NCI-H774 (cell line): Measurements from ENCODE around the gene ROCK2.
"Not testable (repeated sequence)": the region's sequence is repeated elsewhere in the genome, so short reads cannot be mapped to it uniquely, and the experiment has no call there.

Source experiments
- DNase-seq: peaks from one replicate; lab custom pipeline; 2025; lab: John Stamatoyannopoulos, UW

The ROCK2 gene

GRCh38 chr2:11236335-11236734 lies 108.1 kb downstream of the ROCK2 start:
- DNase-seq = no peak

- no peak for DNase-seq
Observed at GRCh38 chr2:11235583-11235982, 108.9 kb downstream of the ROCK2 start.

GRCh38 chr2:11234309-11234708 lies 110.1 kb downstream of the ROCK2 start:
- DNase-seq = no peak

GRCh38 chr2:11231193-11231592 lies 113.2 kb downstream of the ROCK2 start:
- not testable (repeated sequence) for DNase-seq

GRCh38 chr2:11228692-11229091 lies 115.7 kb downstream of the ROCK2 start:
- no peak for DNase-seq

DNA sequence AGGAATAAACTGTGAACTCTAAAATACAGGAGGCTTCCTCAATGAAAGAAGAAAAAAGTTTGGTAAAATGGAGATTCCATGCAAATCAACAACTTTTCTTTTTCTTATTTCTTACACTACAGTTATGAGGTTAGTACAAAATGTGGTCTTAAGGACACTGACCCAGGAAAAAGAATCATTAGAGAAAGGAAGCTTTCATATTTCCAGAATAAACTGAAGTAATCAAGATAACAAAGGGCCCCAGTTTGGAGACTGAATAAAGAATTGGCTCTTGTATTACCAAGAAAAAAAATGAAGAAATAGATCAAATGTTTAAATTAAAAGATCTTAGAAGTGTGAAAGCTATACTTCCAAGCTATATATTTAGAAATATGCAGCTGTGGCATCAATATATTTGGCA lies 116.8 kb downstream of the ROCK2 start:
- DNase-seq = no peak

DNA sequence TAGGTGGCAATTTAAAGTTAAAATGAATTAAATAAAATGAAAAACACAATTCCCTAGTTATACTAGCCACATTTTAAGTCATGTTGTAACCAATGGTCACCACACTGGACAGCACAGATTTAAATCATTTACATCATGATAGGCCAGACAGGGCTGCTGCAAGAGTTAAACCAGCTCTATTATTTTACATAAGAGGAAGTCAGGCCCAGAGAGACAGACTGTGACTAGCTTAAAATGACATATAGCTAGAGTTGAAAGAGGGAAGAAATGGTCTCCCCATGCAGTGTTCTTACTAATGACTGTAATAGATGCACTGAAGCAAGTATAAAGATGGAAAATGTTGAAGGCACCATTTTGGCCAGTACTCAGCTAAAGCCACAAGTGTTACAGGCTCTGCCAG lies 119.5 kb downstream of the ROCK2 start:
- DNase-seq = no peak

GRCh38 chr2:11222845-11223244 lies 121.6 kb downstream of the ROCK2 start:
- DNase-seq = no peak

DNA sequence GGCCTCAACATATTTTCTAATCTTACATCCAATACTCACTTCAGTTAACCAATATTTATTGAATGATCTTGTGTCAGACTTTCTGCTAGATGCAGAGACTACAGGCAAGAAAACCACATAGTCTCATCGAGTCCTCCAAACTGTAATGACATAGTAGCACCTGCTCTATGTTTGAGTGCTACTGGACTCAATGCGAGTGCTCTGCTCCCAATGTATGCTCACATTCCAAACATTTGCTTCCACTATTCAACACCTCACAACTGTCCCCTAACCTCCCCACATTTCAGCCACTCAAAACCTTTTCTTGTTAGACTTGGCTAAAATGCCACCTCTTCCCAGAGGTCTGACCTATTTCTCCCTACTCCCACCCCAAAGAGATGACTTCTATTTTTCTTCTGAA lies 124.0 kb downstream of the ROCK2 start:
- no peak for DNase-seq

DNA sequence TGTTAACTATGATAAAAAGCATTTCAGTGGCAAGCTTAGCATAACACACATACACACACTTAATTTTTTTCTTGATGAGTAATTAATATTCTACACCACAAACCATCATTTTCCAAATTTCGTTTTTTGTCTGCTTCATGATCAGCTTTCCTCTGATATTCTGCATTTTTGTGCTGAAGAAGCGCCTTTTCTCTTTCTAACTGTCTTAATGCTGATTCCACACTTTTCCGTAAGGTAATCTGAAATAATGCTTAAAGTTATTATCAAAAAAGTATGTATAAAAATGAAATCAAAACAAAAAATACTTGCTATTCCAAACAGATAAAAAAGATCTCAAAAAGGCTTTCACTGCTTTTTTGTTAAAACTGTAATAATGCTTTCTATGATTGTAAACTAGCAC lies 129.0 kb downstream of the ROCK2 start:
- DNase-seq = no peak

GRCh38 chr2:11214770-11215169 lies 129.7 kb downstream of the ROCK2 start:
- no peak for DNase-seq

DNA sequence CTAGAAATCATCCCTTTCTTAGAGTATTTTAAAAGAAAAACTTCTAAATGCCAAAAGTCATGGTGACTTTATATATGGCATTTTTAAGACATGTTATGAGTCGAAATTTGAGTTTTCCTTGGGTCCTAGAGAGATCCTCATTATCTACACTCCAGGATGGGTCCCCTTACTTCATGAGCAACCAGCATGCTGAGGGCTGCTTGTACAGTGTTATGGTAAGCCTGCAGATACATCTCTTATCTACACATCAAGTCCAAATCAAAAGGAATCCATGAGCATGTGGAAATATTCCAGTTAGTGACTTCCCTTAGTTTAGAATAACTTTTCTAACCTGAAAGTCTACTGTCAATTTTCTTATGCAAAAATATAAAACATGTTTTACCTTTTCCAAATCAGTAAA lies 130.5 kb downstream of the ROCK2 start:
- DNase-seq = no peak

DNA sequence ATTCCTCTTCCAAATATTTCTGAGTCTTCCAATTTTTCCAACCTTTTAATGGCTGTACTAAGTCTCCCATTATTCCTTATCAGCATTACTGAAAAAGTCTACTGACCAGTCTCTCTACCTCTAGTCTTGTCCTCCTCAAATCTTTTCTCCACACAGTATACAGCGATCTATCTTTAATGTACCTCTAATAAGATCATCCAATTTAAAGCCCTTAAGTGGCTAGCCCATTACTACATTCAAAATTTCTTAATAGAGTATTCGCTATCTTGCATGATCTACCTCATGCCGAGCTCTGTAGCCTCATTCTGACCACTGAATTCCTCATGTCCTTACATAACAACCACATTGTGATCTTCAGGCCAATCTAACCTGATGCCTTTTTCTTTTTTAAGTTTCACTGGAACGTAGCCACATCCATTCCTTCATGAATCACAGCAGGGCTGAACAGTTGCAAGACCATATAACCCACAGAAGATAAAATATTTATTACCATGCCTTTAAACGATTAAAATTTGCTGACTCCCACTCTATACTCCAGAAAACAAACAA lies 131.3 kb downstream of the ROCK2 start:
- no peak for DNase-seq

DNA sequence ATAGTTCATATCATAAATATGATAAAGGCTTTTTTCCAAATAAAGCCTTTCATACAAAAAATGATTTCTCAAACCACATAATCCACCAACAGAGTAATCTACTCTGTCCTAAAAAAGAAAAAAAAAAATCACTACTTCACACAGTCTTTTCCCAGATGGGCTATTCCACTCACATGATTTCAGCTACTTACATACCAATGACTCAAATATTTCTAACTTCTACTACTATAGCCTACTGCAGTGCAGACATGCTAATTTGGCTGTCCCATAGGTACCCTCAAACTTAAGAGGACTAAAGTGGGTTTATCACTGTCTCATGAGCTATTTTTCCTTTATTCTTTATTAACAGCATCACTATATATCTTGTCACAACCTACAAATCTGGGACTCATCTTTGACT lies 131.8 kb downstream of the ROCK2 start:
- DNase-seq = no peak

GRCh38 chr2:11208083-11208482 lies 136.4 kb downstream of the ROCK2 start:
- DNase-seq = no peak

- DNase-seq = no peak
Observed at GRCh38 chr2:11203480-11203879, 141.0 kb downstream of the ROCK2 start.

- no peak for DNase-seq
Observed at GRCh38 chr2:11201969-11202368, 142.5 kb downstream of the ROCK2 start.

DNA sequence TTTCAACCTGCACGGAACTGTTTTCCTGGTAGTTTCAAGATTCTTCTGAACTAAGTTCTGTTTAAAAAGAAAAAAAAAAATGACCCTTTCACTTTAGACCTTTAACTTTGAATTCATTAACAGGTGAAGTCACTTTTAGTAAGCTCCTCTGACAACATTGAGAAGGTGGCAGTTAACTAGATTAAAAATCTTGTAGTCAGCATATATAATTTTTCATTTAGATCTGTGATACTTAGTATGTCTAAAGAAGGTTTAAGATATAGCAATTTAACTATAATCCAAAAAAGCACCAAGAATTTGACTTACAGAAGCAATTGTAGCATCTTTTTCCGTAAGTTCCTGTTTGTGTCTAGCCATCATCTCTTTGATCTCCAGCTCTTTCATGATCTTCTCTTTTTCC lies 143.8 kb downstream of the ROCK2 start:
- no peak for DNase-seq

GRCh38 chr2:11196246-11196645 lies 148.2 kb downstream of the ROCK2 start:
- DNase-seq = no peak

GRCh38 chr2:11187731-11188130 lies 156.7 kb downstream of the ROCK2 start:
- DNase-seq = no peak

GRCh38 chr2:11187083-11187619 lies 157.3 kb downstream of the ROCK2 start:
- no peak for DNase-seq

- DNase-seq = no peak
Observed at GRCh38 chr2:11186145-11186544, 158.3 kb downstream of the ROCK2 start.

DNA sequence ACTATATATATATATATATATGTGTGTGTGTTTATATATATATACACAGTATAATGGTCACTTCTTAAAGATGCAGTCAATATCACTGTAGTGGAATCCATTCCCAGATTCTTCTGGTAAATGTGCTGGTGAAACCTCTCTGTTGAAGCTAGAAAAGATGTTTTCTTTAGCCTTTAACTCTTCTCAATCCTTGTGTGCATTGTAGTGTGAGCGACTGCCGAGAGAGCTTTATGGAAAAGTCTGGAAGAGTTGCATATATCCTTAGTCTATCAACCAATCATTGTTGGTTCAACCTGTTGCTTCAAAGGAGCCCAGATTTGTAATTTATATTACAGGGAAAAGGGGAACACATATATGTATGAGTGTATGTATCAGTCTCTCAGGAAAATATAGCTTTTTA lies 161.5 kb downstream of the ROCK2 start:
- DNase-seq = no peak

DNA sequence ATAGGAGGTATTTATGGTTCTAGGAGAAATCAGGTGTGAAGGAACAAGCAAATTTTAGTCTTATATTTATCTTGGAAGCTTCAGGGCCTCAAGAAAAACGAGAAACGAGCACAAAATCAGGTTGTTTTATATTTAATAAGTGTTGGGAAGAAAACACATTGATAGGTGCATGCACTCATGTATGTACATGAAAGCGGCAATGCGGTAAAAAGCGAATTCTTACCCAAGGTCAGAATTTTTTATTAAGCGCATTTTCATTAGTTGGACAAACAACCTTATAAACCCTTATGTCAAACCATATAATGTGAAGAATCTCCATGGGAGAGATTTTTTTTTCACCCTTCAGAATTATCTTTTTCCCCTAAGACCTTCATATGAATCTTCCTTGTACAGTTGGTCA lies 163.8 kb downstream of the ROCK2 start:
- no peak for DNase-seq

DNA sequence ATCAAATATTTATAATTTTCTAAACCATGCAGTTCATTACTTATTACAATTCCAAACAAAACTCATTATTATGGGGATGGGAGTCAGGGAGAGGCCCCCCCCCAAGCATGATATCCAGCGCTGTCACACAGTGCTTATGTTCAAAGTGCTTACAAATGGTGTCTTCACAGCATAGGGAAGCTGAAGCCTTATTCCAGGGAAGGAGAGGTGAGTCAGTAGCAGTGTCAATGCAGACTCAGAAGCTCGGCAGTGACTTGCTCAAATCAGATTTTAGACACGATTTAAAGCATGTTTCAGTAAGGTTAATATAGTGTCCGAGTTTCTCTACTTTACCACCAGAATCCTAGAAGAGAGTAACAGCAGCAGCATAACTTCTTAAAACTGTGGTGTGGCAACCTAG lies 164.5 kb downstream of the ROCK2 start:
- no peak for DNase-seq
